Measurements from ENCODE around the gene USP10. TPM values are rescaled to one million over a fixed set of nuclear protein-coding genes. Genes with fewer than 3 reads are reported as not detected.

The USP10 gene
- total RNA-seq, 1 experiment from 2014 or later = 203 TPM

- Histone ChIP-seq H3K9me3 (ENCODE audit: control insufficient read depth, low read depth, low read length) (no peaks in the 10 kb centered on the region), H4K8ac (replicated peaks; ENCODE audit: insufficient read length, low read depth, low read length) (no peak overlapping the region), H3K27ac (ENCODE audit: insufficient read length, low read depth, low read length) (no peak overlapping the region), H2BK20ac (ENCODE audit: low read depth, low read length, poor library complexity, severe bottlenecking) (no peak overlapping the region), H2BK12ac (ENCODE audit: insufficient read length, low read depth, low read length) (no peak overlapping the region), H3K4ac (ENCODE audit: low read depth, low read length) (no peak overlapping the region), H3K9ac (ENCODE audit: extremely low read depth, insufficient read length, low read length) (no peak overlapping the region), H3K79me1 (ENCODE audit: insufficient read depth, low read depth, low read length, poor library complexity, severe bottlenecking) (no peaks in the 10 kb centered on the region), H3K18ac (ENCODE audit: insufficient read length, low read depth, low read length) (no peak overlapping the region), H3K14ac (ENCODE audit: insufficient read depth, low read length) (no peak overlapping the region), H3K4me1 (ENCODE audit: insufficient read depth, low read length) (no peaks in the 10 kb centered on the region; the same call in 1 of the 2 replicates), H3K56ac (ENCODE audit: insufficient read length, low read depth, low read length) (no peak overlapping the region), H4K20me1 (ENCODE audit: control insufficient read depth, insufficient read depth, insufficient read length) (no peaks in the 10 kb centered on the region), H4K5ac (ENCODE audit: insufficient read length, low read depth, low read length) (no peak overlapping the region), H3K79me2 (ENCODE audit: insufficient read depth, low read length) (no peaks in the 10 kb centered on the region), H3T11ph (ENCODE audit: low read length) (no peak overlapping the region), H2BK120ac (ENCODE audit: low read depth, low read length, poor library complexity, severe bottlenecking) (no peak overlapping the region), H3K27me3 (ENCODE audit: insufficient read depth, low read length) (peaks cover 14% of the 10 kb centered on the region; the same call in 1 of the 2 replicates), H2BK15ac (ENCODE audit: low read depth, low read length) (no peak overlapping the region), H2BK5ac (ENCODE audit: insufficient read length, low read length) (no peak overlapping the region), H2AFZ (ENCODE audit: low read length) (no peak overlapping the region), H4K91ac (ENCODE audit: insufficient read length, low read depth, low read length) (no peak overlapping the region), H2AK5ac (ENCODE audit: insufficient read length, low read length) (no peak overlapping the region), H3K4me2 (ENCODE audit: insufficient read depth, insufficient read length, low read length) (no peak overlapping the region), H3K23me2 (ENCODE audit: insufficient read length, low read depth, low read length, poor library complexity, severe bottlenecking) (no peaks in the 10 kb centered on the region), H3K23ac (ENCODE audit: insufficient read length, low read depth, low read length) (no peak overlapping the region)
- Mint-ChIP-seq H3K4me3 (no peak overlapping the region), H3K36me3 (ENCODE audit: insufficient read depth in 1 of 3, low read depth in 3 of 3) (no peaks in the 10 kb centered on the region), H3K4me1 (peaks cover 13% of the 10 kb centered on the region in 2 experiments), H3K9me3 (no peaks in the 10 kb centered on the region; a peak in 3 of 5 replicates), H3K27me3 (ENCODE audit: low read depth) (peaks cover 84% of the 10 kb centered on the region), H3K27ac (no peak overlapping the region)
- no peak for TF ChIP-seq CTCF (conservative IDR thresholded peaks at IDR 0.05)
- no peak for DNase-seq
- WGBS (ENCODE audit: extremely low coverage, insufficient read length, low lambda C conversion rate) = no CpG with 5 or more reads among the region's 2 CpGs
These were observed 117.8 kb downstream of the USP10 start for GRCh38 chr16:84817613-84818012.

Measured in H9 (cell line).